Natural killer cell (primary cell): ENCODE results near the gene LINGO4. TPM values are rescaled to one million over a fixed set of nuclear protein-coding genes. Genes with fewer than 3 reads are reported as not detected.

ENCODE experiments used
- ATAC-seq, 3 donors: fragments of 150-1000 bp in 2 of 3; fragments of 200-7000 bp in 1 of 3; cut with Tn5 transposase; 1 replicate in 1 of 3; 2 replicates in 2 of 3; pipeline ENCODE4 v1.10.0; 2021; ENCODE audit warnings: mild to moderate bottlenecking in 2 of 3, moderate library complexity in 2 of 3
- DNase-seq, 2 donors: peaks; one replicate each; pipeline versions ENCODE4 v3.0.0 to v3.0.0-alpha.2; 2013 to 2021; ENCODE audit warnings: mixed read lengths in 1 of 2
- H3K27ac ChIP-seq: one replicate; pipeline ENCODE4 v1.5.1; 2013; ENCODE audit warnings: mild to moderate bottlenecking, low read length
- H3K27me3 ChIP-seq: one replicate; pipeline ENCODE4 v1.6.1; 2013; ENCODE audit warnings: low read length; ENCODE audit not compliant: control insufficient read depth, insufficient read depth
- H3K36me3 ChIP-seq: one replicate; pipeline ENCODE4 v1.6.1; 2013; ENCODE audit warnings: low read length; ENCODE audit not compliant: control insufficient read depth, insufficient read depth
- H3K4me1 ChIP-seq: one replicate; pipeline ENCODE4 v1.6.1; 2013; ENCODE audit warnings: low read length; ENCODE audit not compliant: control insufficient read depth, insufficient read depth
- H3K4me3 ChIP-seq: one replicate; pipeline ENCODE4 v1.5.1; 2013; ENCODE audit warnings: low read length
- H3K9me3 ChIP-seq: one replicate; pipeline ENCODE4 v1.6.1; 2013; ENCODE audit warnings: low read length; ENCODE audit not compliant: control insufficient read depth, insufficient read depth
- H3K27ac Mint-ChIP-seq, 2 donors: one replicate each; pipeline ENCODE4 v1.8.0; 2022; ENCODE audit warnings: mild to moderate bottlenecking in 2 of 2, mixed read lengths in 2 of 2, moderate library complexity in 1 of 2
- H3K27me3 Mint-ChIP-seq, 2 donors: one replicate each; pipeline ENCODE4 v1.8.0; 2022; ENCODE audit warnings: low read depth in 2 of 2, mixed read lengths in 2 of 2
- H3K36me3 Mint-ChIP-seq: one replicate; pipeline ENCODE4 v1.8.0; 2022; ENCODE audit warnings: mixed read lengths
- H3K4me1 Mint-ChIP-seq, 2 donors: one replicate each; pipeline ENCODE4 v1.8.0; 2022; ENCODE audit warnings: mixed read lengths in 2 of 2
- H3K4me3 Mint-ChIP-seq: one replicate; pipeline ENCODE4 v1.8.0; 2022; ENCODE audit warnings: mild to moderate bottlenecking, moderate library complexity, mixed read lengths
- H3K9me3 Mint-ChIP-seq, 2 donors: one replicate each; pipeline ENCODE4 v1.8.0; 2022; ENCODE audit warnings: mixed read lengths in 2 of 2
- CTCF ChIP-seq: fragments of 200-600 bp; IDR thresholded peaks from one replicate; pipeline ENCODE4 v1.8.0; 2022; ENCODE audit warnings: antibody characterized with exemption
- WGBS: methylation state at CpG from one replicate; pipeline ENCODE4 v1.1.7; 2013; ENCODE audit warnings: missing lambda C conversion rate; ENCODE audit not compliant: insufficient coverage; 5-methylcytosine and 5-hydroxymethylcytosine counted together
- intact Hi-C: fragments of 100-400 bp; cut with micrococcal nuclease; formaldehyde crosslinking; loops from one replicate; pipeline ENCODE4 v1.14.2; 2022
- total RNA-seq, 4 donors: library from RNA; stranded (reverse); fragments of 120-200 nt in 1 of 4; gene quantifications; one replicate each; pipeline versions ENCODE4 v1.2.3 to v1.2.4, GENCODE V29; 2013 to 2022

Gene LINGO4
- total RNA-seq, 3 donors from 2014 or later (not counting 1 experiment from before 2014, with no cell fraction given): not detected

DNA sequence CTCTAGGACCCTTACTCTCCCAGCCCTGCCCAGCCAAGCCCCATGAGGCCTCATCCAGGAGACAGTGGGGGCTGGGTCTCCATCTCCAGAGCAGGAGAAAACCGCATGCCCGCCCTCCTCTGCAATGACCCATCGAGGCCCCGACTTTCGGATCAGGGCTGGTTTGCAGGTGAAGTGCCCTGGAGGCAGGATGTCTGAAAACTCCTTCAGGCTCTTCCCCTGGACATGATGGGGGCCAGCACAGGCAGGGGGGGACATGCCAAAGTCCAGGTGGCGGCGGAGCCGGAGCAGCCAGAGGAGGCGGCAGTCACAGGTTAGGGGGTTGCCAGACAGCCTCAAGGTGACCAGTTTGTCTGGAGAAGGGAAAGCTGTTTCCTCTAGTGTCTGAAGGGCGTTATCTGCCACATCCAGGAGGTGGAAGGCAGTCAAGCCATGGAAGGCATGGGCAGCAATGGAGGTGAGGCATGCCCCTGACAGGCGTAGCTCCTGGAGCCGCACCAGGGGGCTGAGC lies 3.9 kb downstream of the LINGO4 start:
- DNase-seq: no peak
- intact Hi-C loops: no loop called here
- peaks cover 0 to 5% of the 10 kb centered on the region in 2 donors for H3K27me3 Mint-ChIP-seq
- no peak for ATAC-seq
- H3K9me3 Mint-ChIP-seq: no peaks in the 10 kb centered on the region
- H3K4me1 Mint-ChIP-seq: peaks cover 13 to 15% of the 10 kb centered on the region in 2 donors
- no peak for TF ChIP-seq CTCF
- no peaks in the 10 kb centered on the region for H3K36me3 Mint-ChIP-seq
- no peak overlapping the region for H3K27ac ChIP-seq
- H3K4me3 Mint-ChIP-seq: no peak overlapping the region
- no peaks in the 10 kb centered on the region for H3K9me3 ChIP-seq
- no peaks in the 10 kb centered on the region for H3K36me3 ChIP-seq
- WGBS: 96% methylated on average over 12 of the region's 12 CpGs
- no peaks in the 10 kb centered on the region for H3K27me3 ChIP-seq
- H3K27ac Mint-ChIP-seq: no peak overlapping the region
- no peak overlapping the region for H3K4me3 ChIP-seq
- H3K4me1 ChIP-seq: peaks cover 9% of the 10 kb centered on the region

DNA sequence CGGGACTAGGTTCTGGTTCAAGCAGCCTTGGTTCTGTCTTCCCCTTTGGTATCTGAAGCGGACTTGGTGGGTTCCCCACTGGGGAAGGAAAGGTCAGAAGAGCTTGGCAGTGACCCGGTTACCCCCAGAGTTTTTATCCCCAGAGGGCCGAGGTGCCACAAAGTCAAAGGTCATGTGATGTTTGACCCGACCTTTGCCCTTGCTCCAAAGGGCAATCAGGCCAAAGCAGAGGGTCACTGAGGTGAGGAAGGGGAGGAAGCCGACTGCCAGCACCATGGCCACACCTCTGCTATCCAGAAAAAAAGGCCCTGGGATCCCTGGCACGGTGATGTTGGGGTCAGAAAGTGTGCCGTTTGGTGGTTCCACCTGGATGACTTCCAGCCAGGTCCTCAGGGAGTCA lies 4.4 kb downstream of the LINGO4 start:
- Mint-ChIP-seq H3K4me1 (peaks cover 13 to 15% of the 10 kb centered on the region in 2 donors), H3K4me3 (no peak overlapping the region), H3K27ac (no peak overlapping the region), H3K36me3 (no peaks in the 10 kb centered on the region), H3K27me3 (peaks cover 0 to 5% of the 10 kb centered on the region in 2 donors), H3K9me3 (no peaks in the 10 kb centered on the region)
- Histone ChIP-seq H3K27me3 (no peaks in the 10 kb centered on the region), H3K4me1 (peaks cover 9% of the 10 kb centered on the region), H3K36me3 (no peaks in the 10 kb centered on the region), H3K4me3 (no peak overlapping the region), H3K27ac (no peak overlapping the region), H3K9me3 (no peaks in the 10 kb centered on the region)
- WGBS: 70% methylated on average over 8 of the region's 8 CpGs
- intact Hi-C loops: no loop called here
- DNase-seq (no peak), ATAC-seq (no peak)
- no peak for TF ChIP-seq CTCF

GRCh38 chr1:151799179-151800022 lies 5.8 kb downstream of the LINGO4 start:
- Mint-ChIP-seq H3K4me3 (no peak overlapping the region), H3K27me3 (peaks cover 0 to 5% of the 10 kb centered on the region in 2 donors), H3K4me1 (peaks cover 13 to 15% of the 10 kb centered on the region in 2 donors), H3K9me3 (no peaks in the 10 kb centered on the region), H3K36me3 (peaks cover 3% of the 10 kb centered on the region), H3K27ac (no peak overlapping the region)
- H3K27ac ChIP-seq: no peak overlapping the region
- no peak for DNase-seq
- H3K27me3 ChIP-seq: no peaks in the 10 kb centered on the region
- no peaks in the 10 kb centered on the region for H3K36me3 ChIP-seq
- ATAC-seq: no peak
- peaks cover 9% of the 10 kb centered on the region for H3K4me1 ChIP-seq
- intact Hi-C loops: no loop called here
- H3K4me3 ChIP-seq: no peak overlapping the region
- TF ChIP-seq CTCF: no peak
- no peaks in the 10 kb centered on the region for H3K9me3 ChIP-seq
- 82% methylated on average over 9 of the region's 9 CpGs for WGBS
